Mesenchymal stem cell (in vitro differentiated cells and primary cell): ENCODE measurements around the gene DAP3.
"Not testable (repeated sequence)": the region's sequence is repeated elsewhere in the genome, so short reads cannot be mapped to it uniquely, and the experiment has no call there.

Experiments
- DNase-seq: peaks from one replicate; pipeline ENCODE4 v3.0.0-alpha.2; 2013
- H2AFZ ChIP-seq: one replicate; pipeline ENCODE4 v1.6.1; 2013; ENCODE audit warnings: low read depth, mild to moderate bottlenecking, control low read depth, inconsistent platforms, low read length, moderate library complexity
- H2AK5ac ChIP-seq: 2 replicates; pipeline ENCODE4 v1.6.1; 2013; ENCODE audit warnings: low read length, moderate library complexity, mild to moderate bottlenecking, inconsistent platforms; ENCODE audit not compliant: severe bottlenecking
- H2BK120ac ChIP-seq: one replicate; pipeline ENCODE4 v1.6.1; 2013; ENCODE audit warnings: low read depth, mild to moderate bottlenecking, inconsistent platforms, low read length, moderate library complexity
- H2BK12ac ChIP-seq, 2 experiments: one replicate each; pipeline ENCODE4 v1.6.1; 2013; ENCODE audit warnings: inconsistent platforms in 2 of 2, low read length in 2 of 2, mild to moderate bottlenecking in 2 of 2, moderate library complexity in 2 of 2, control low read depth in 1 of 2
- H2BK15ac ChIP-seq: one replicate; pipeline ENCODE4 v1.6.1; 2013; ENCODE audit warnings: mild to moderate bottlenecking, low read depth, inconsistent platforms; ENCODE audit not compliant: poor library complexity, severe bottlenecking
- H2BK5ac ChIP-seq: 2 replicates; pipeline ENCODE4 v1.6.1; 2013; ENCODE audit warnings: low read depth, mild to moderate bottlenecking, low read length, control low read depth, inconsistent platforms; ENCODE audit not compliant: poor library complexity, severe bottlenecking
- H3K14ac ChIP-seq, 2 experiments: one replicate each; pipeline ENCODE4 v1.6.1; 2013; ENCODE audit warnings: inconsistent platforms in 2 of 2, low read length in 2 of 2, control low read depth in 1 of 2, mild to moderate bottlenecking in 1 of 2, moderate library complexity in 1 of 2
- H3K18ac ChIP-seq, 2 experiments: one replicate each; pipeline ENCODE4 v1.6.1; 2013; ENCODE audit warnings: inconsistent platforms in 2 of 2, low read length in 2 of 2, control low read depth in 1 of 2, low read depth in 1 of 2, mild to moderate bottlenecking in 1 of 2
- H3K23ac ChIP-seq, 2 experiments: one replicate each; pipeline ENCODE4 v1.6.1; 2013; ENCODE audit warnings: inconsistent platforms in 2 of 2, low read length in 2 of 2, mild to moderate bottlenecking in 2 of 2, moderate library complexity in 2 of 2, control low read depth in 1 of 2
- H3K27ac ChIP-seq: 2 replicates; pipeline ENCODE4 v1.5.1; 2013; ENCODE audit warnings: mild to moderate bottlenecking, moderate library complexity, low read length, control low read depth, inconsistent platforms; ENCODE audit not compliant: poor library complexity, severe bottlenecking
- H3K27me3 ChIP-seq, 2 experiments: 2 replicates each; pipeline versions ENCODE4 v1.6.1 to v1.7.0; 2013; ENCODE audit warnings: low read length in 2 of 2, mild to moderate bottlenecking in 2 of 2, moderate library complexity in 2 of 2, control low read depth in 1 of 2, inconsistent platforms in 1 of 2; ENCODE audit not compliant: control insufficient read depth in 1 of 2, insufficient read depth in 1 of 2
- H3K36me3 ChIP-seq, 2 experiments: 2 replicates each; pipeline versions ENCODE4 v1.6.1 to v1.7.0; 2013; ENCODE audit warnings: low read length in 2 of 2, control low read depth in 1 of 2, inconsistent platforms in 1 of 2, low read depth in 1 of 2, mild to moderate bottlenecking in 1 of 2; ENCODE audit not compliant: insufficient read depth in 2 of 2, control insufficient read depth in 1 of 2
- H3K4ac ChIP-seq, 2 experiments: one replicate each; pipeline ENCODE4 v1.6.1; 2013; ENCODE audit warnings: inconsistent platforms in 2 of 2, low read length in 2 of 2, mild to moderate bottlenecking in 2 of 2, moderate library complexity in 2 of 2, control low read depth in 1 of 2, low read depth in 1 of 2
- H3K4me1 ChIP-seq: 2 replicates; pipeline ENCODE4 v1.6.1; 2013; ENCODE audit warnings: low read depth, low read length, control low read depth; ENCODE audit not compliant: control insufficient read depth, insufficient read depth
- H3K4me2 ChIP-seq: 2 replicates; pipeline ENCODE4 v1.6.1; 2013; ENCODE audit warnings: low read length, mild to moderate bottlenecking, inconsistent platforms; ENCODE audit not compliant: poor library complexity, severe bottlenecking
- H3K4me3 ChIP-seq, 2 experiments: 2 replicates each; pipeline versions ENCODE4 v1.5.1 to v1.7.0; 2013; ENCODE audit warnings: low read length in 2 of 2, mild to moderate bottlenecking in 2 of 2, control low read depth in 1 of 2, low read depth in 1 of 2; ENCODE audit not compliant: insufficient read depth in 1 of 2
- H3K79me1 ChIP-seq: replicated peaks from 2 replicates; pipeline ENCODE4 v1.6.1; 2013; ENCODE audit warnings: mild to moderate bottlenecking, control low read depth, low read length, inconsistent platforms; ENCODE audit not compliant: poor library complexity, severe bottlenecking
- H3K9ac ChIP-seq: 2 replicates; pipeline ENCODE4 v1.7.0; 2013; ENCODE audit warnings: mild to moderate bottlenecking, low read length, moderate library complexity
- H3K9me3 ChIP-seq: 2 replicates; pipeline ENCODE4 v1.7.0; 2013; ENCODE audit warnings: mild to moderate bottlenecking, low read length; ENCODE audit not compliant: control insufficient read depth
- H4K8ac ChIP-seq: one replicate; pipeline ENCODE4 v1.6.1; 2013; ENCODE audit warnings: inconsistent platforms, mild to moderate bottlenecking, low read length, moderate library complexity
- H4K91ac ChIP-seq: one replicate; pipeline ENCODE4 v1.6.1; 2013; ENCODE audit warnings: mild to moderate bottlenecking, low read length, inconsistent platforms
- WGBS: methylation state at CpG from one replicate; pipeline ENCODE4 v1.1.7; 2013; ENCODE audit warnings: mixed read lengths; 5-methylcytosine and 5-hydroxymethylcytosine counted together

DAP3 gene

DNA sequence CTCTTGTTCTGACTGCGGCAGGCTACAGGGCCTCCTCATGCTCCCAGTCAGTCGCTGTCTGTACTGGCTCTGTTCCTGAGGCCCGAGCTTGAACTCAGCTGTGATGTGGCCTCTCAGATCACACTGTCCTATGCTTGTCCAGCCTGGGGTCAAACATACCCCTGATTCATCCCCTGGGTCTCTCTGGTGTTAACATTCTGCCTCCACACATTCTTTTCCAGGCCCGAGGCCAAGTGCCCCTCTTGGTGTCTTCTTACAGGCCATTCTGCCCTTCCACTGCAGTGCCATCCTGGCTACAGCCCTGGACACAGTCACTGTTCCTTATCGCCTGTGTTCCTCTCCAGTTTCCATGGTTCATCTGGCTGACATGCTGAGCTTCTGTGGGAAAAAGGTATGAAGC lies 59.2 kb downstream of the DAP3 start:
- not testable (repeated sequence) for H3K14ac ChIP-seq, DNase-seq, H4K91ac ChIP-seq, H3K27ac ChIP-seq, H4K8ac ChIP-seq, H2BK120ac ChIP-seq, H3K4ac ChIP-seq, H2AFZ ChIP-seq, H3K79me1 ChIP-seq, H2BK5ac ChIP-seq, H2AK5ac ChIP-seq, H2BK12ac ChIP-seq, H3K9me3 ChIP-seq, H3K4me3 ChIP-seq, H3K18ac ChIP-seq, H2BK15ac ChIP-seq, H3K4me1 ChIP-seq, H3K4me2 ChIP-seq, H3K27me3 ChIP-seq, H3K9ac ChIP-seq, H3K23ac ChIP-seq
- 95% methylated on average over 4 of the region's 5 CpGs for WGBS
- peaks cover 24 to 39% of the 10 kb centered on the region in 2 experiments for H3K36me3 ChIP-seq

DNA sequence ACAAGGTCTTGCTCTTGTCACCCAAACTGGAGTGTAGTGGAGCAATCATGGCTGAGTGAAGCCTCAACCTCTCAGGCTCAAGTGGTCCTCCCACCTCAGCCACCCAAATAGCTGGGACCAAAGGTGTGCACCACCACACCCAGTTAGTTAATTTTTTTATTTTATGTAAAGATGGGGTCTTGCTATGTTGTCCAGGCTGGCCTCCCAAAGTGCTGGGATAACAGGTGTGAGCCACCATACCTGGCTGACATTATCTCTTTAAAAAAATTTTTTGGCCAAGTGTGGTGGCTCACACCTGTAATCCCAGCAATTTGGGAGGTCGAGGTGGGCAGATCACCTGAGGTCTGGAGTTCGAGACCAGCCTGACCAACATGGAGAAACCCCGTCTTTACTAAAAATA lies 70.1 kb downstream of the DAP3 start:
- H2AFZ ChIP-seq, H4K8ac ChIP-seq, H3K4me2 ChIP-seq, DNase-seq, H3K9ac ChIP-seq, H2AK5ac ChIP-seq, H3K4me3 ChIP-seq, H3K9me3 ChIP-seq, H3K27me3 ChIP-seq, H2BK15ac ChIP-seq, H3K14ac ChIP-seq, H2BK120ac ChIP-seq, H3K23ac ChIP-seq, H3K4ac ChIP-seq, H2BK12ac ChIP-seq, H4K91ac ChIP-seq, H2BK5ac ChIP-seq, H3K18ac ChIP-seq, H3K4me1 ChIP-seq, H3K27ac ChIP-seq: not testable (repeated sequence)
- WGBS: 94% methylated on average over 3 of the region's 3 CpGs
- Histone ChIP-seq H3K36me3 (peaks cover 55 to 70% of the 10 kb centered on the region in 2 experiments), H3K79me1 (peaks cover 18% of the 10 kb centered on the region)

DNA sequence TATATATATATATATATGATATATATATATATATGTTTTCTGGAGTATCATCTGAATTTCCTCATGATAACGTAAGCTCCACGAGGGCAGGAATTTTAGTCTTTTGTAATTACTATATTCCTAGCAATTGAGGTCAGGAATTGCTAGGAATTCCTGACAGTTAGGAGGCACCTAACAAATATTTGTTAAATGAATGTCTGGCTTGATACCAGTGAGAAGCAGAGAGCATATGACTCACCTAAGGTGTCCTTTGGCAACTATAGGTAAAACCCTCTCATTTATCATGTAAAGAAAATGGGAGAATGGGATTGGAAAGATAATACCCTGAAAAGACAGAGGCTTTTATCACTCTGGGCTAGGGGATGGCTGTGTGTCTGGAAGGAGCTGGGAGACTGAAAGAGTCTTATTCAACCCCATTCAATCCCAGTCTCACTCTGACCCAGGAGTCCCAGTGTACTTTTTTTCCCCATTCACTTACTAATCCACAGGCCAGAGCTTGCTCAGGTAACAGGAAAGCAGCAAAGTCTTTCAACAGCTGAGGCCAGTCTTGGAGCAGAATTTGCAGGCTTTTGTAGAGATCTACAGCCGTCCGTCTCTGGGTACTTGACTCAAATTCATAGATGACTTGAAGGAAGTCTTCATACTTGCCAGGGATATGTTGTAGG lies 71.2 kb downstream of the DAP3 start:
- Histone ChIP-seq H2BK12ac (no peak overlapping the region), H3K23ac (no peak overlapping the region), H4K91ac (no peak overlapping the region), H2BK120ac (no peak overlapping the region), H3K9me3 (no peaks in the 10 kb centered on the region), H2BK5ac (no peak overlapping the region), H3K79me1 (peaks cover 18% of the 10 kb centered on the region), H2AK5ac (no peak overlapping the region), H3K14ac (no peak overlapping the region), H3K9ac (no peak overlapping the region), H3K4me1 (no peaks in the 10 kb centered on the region), H3K4me2 (no peak overlapping the region), H3K36me3 (peaks cover 53 to 70% of the 10 kb centered on the region in 2 experiments), H3K4me3 (no peak overlapping the region), H4K8ac (no peak overlapping the region), H3K27me3 (no peaks in the 10 kb centered on the region), H3K18ac (no peak overlapping the region), H2AFZ (no peak overlapping the region), H3K4ac (no peak overlapping the region), H2BK15ac (no peak overlapping the region), H3K27ac (no peak overlapping the region)
- DNase-seq: no peak
- WGBS: 97% methylated on average over 4 of the region's 4 CpGs

DNA sequence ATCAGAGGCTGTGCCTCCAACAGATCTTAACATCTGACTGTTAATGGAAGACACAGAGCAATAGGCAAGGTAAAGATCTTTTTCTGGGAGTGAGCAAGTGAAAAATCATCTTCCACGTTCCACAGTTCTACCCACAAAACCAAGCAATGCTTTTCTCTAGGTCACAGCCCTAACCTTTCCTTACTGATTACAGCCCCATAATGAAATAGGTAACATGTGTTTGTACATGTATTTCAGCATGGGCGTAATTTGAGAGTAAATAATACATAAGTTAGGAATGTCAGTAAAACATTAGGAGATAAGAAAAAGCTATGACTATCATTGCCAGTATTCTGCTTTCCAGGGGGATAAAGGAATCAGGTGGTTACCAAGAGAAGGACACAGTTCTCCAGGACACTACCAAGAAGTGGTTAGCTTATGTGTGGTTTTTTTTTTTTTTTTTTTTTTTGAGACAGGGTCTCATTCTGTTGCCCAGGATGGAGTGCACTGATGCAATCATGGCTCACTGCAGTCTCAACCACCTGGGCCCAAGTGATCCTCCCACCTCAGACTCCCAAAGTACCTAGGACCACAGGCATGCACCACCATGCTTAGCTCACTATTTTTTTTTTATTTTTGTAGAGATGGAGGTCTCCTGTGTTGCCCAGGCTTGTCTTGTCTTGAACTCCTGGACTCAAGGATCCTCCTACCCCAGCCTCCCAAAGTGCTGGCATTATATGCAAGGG lies 72.0 kb downstream of the DAP3 start:
- Histone ChIP-seq H3K4ac (no peak overlapping the region), H3K4me3 (no peak overlapping the region), H3K4me2 (no peak overlapping the region), H3K4me1 (no peaks in the 10 kb centered on the region), H3K18ac (no peak overlapping the region), H2BK15ac (no peak overlapping the region), H2AK5ac (no peak overlapping the region), H3K36me3 (peaks cover 58 to 70% of the 10 kb centered on the region in 2 experiments), H3K14ac (no peak overlapping the region), H3K9me3 (no peaks in the 10 kb centered on the region), H2BK120ac (no peak overlapping the region), H3K23ac (no peak overlapping the region), H3K27ac (no peak overlapping the region), H4K8ac (no peak overlapping the region), H2AFZ (no peak overlapping the region), H3K79me1 (peaks cover 17% of the 10 kb centered on the region), H3K27me3 (no peaks in the 10 kb centered on the region), H4K91ac (no peak overlapping the region), H2BK5ac (no peak overlapping the region), H2BK12ac (no peak overlapping the region), H3K9ac (no peak overlapping the region)
- 100% methylated on average over 2 of the region's 2 CpGs for WGBS
- DNase-seq: no peak
